Type B pancreatic cell (in vitro differentiated cells): ENCODE data around the gene NMNAT2. TPM values are rescaled to one million over a fixed set of nuclear protein-coding genes. Genes with fewer than 3 reads are reported as not detected.
"Not testable (repeated sequence)": the region's sequence is repeated elsewhere in the genome, so short reads cannot be mapped to it uniquely, and the experiment has no call there.

Source experiments
- DNase-seq: peaks from one replicate; pipeline ENCODE4 v3.0.0; 2021; ENCODE audit warnings: mixed read lengths; ENCODE audit not compliant: unreplicated experiment; ENCODE audit errors: extremely low spot score
- H3K27ac Mint-ChIP-seq: 2 replicates; pipeline ENCODE4 v1.8.0; 2021; ENCODE audit warnings: mild to moderate bottlenecking, mixed read lengths
- H3K27me3 Mint-ChIP-seq: 2 replicates; pipeline ENCODE4 v1.8.0; 2021; ENCODE audit warnings: mixed read lengths
- H3K36me3 Mint-ChIP-seq: 2 replicates; pipeline ENCODE4 v1.8.0; 2021; ENCODE audit warnings: mixed read lengths
- H3K4me1 Mint-ChIP-seq: one replicate; pipeline ENCODE4 v1.8.0; 2021; ENCODE audit warnings: mixed read lengths; ENCODE audit not compliant: unreplicated experiment
- H3K4me3 Mint-ChIP-seq: 2 replicates; pipeline ENCODE4 v1.8.0; 2021; ENCODE audit warnings: mild to moderate bottlenecking, mixed read lengths
- H3K9me3 Mint-ChIP-seq: 2 replicates; pipeline ENCODE4 v1.8.0; 2021; ENCODE audit warnings: mixed read lengths
- CTCF ChIP-seq: fragments of 200-600 bp; sonication (generic); conservative IDR thresholded peaks from 2 replicates; pipeline ENCODE4 v1.5.0; 2021; ENCODE audit warnings: antibody characterized with exemption, mild to moderate bottlenecking
- total RNA-seq: library from RNA; stranded (reverse); gene quantifications from 2 replicates; pipeline ENCODE4 v1.2.1, GENCODE V29; 2021; ENCODE audit warnings: low replicate concordance

Gene NMNAT2
- total RNA-seq, 1 donor from 2014 or later, result 3.7 TPM

- no peak for TF ChIP-seq CTCF
- H3K36me3 Mint-ChIP-seq, result no peaks in the 10 kb centered on the region
- no peaks in the 10 kb centered on the region for H3K9me3 Mint-ChIP-seq
- no peak overlapping the region for H3K27ac Mint-ChIP-seq
- DNase-seq, result no peak
- no peaks in the 10 kb centered on the region for H3K27me3 Mint-ChIP-seq
- no peaks in the 10 kb centered on the region for H3K4me1 Mint-ChIP-seq
- no peak overlapping the region for H3K4me3 Mint-ChIP-seq
Observed at GRCh38 chr1:183432548-183432875, 14.3 kb upstream of the NMNAT2 start.

GRCh38 chr1:183431840-183432547 lies 13.8 kb upstream of the NMNAT2 start:
- H3K36me3 Mint-ChIP-seq, result no peaks in the 10 kb centered on the region
- no peaks in the 10 kb centered on the region for H3K4me1 Mint-ChIP-seq
- H3K9me3 Mint-ChIP-seq, result no peaks in the 10 kb centered on the region
- no peak for TF ChIP-seq CTCF
- H3K27me3 Mint-ChIP-seq, result no peaks in the 10 kb centered on the region
- no peak for DNase-seq
- no peak overlapping the region for H3K4me3 Mint-ChIP-seq
- H3K27ac Mint-ChIP-seq, result no peak overlapping the region

GRCh38 chr1:183427591-183427990 lies 9.4 kb upstream of the NMNAT2 start:
- not testable (repeated sequence) for H3K27ac Mint-ChIP-seq, H3K9me3 Mint-ChIP-seq, H3K4me1 Mint-ChIP-seq, H3K27me3 Mint-ChIP-seq, DNase-seq, H3K4me3 Mint-ChIP-seq, H3K36me3 Mint-ChIP-seq

GRCh38 chr1:183424691-183425090 lies 6.5 kb upstream of the NMNAT2 start:
- Mint-ChIP-seq H3K36me3 (no peaks in the 10 kb centered on the region), H3K27me3 (peaks cover 18% of the 10 kb centered on the region), H3K4me1 (no peaks in the 10 kb centered on the region), H3K4me3 (no peak overlapping the region), H3K9me3 (no peaks in the 10 kb centered on the region), H3K27ac (no peak overlapping the region)
- DNase-seq, result no peak
- TF ChIP-seq CTCF, result no peak

- Mint-ChIP-seq H3K9me3 (no peaks in the 10 kb centered on the region), H3K4me3 (no peak overlapping the region), H3K27me3 (peaks cover 29% of the 10 kb centered on the region), H3K36me3 (no peaks in the 10 kb centered on the region), H3K4me1 (peaks cover 3% of the 10 kb centered on the region), H3K27ac (no peak overlapping the region)
- TF ChIP-seq CTCF, result no peak
- no peak for DNase-seq
Observed at GRCh38 chr1:183423541-183423940, 5.4 kb upstream of the NMNAT2 start.

GRCh38 chr1:183419399-183419798 lies 1.2 kb upstream of the NMNAT2 start:
- Mint-ChIP-seq H3K27me3 (peaks cover 60% of the 10 kb centered on the region), H3K4me3 (no peak overlapping the region), H3K4me1 (peaks cover 16% of the 10 kb centered on the region), H3K27ac (no peak overlapping the region), H3K9me3 (no peaks in the 10 kb centered on the region), H3K36me3 (no peaks in the 10 kb centered on the region)
- DNase-seq, result no peak
- no peak for TF ChIP-seq CTCF
